T1000 (cell line): ENCODE data around the gene XRCC3.

ENCODE experiments used
- DNase-seq: peaks from one replicate; lab custom pipeline; 2025; ENCODE audit warnings: mixed read lengths; lab: John Stamatoyannopoulos, UW

XRCC3 gene

DNA sequence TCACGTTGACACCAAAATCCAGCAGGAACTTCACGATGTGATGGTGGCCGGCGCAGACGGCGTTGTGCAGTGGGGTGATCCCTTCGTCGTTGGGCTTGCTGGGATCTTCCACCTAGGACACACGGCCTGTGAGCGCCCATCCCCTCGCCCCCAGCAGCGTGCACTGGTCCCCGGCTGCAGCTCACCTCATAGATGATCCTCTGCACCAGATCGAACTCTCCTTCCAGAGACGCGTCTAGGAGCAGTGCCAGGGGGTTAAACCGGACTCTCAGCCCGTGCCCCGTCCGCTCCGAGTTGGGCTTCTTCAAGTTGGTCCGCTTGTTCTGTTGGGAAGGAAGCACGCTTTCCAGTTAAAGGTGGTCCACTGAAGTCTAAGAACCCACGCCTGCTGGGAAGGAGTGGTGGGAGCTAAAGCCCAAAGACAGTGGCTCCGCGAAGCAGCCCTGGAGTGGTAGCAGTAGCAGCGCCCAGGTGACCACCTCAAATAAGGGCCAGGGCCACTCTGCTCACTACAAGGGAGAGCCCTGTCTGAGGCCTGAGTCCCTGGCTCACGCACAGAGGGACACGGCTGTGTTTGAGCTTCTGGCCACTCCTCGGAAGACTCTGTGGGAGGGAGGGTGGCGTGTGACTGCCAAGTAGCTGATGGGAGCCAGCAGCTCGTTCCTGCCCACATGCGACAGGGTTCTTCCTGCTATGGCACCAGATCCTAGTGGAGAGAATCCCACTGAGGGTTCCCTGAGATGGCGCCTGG lies 23.6 kb upstream of the XRCC3 start:
- no peak for DNase-seq

DNA sequence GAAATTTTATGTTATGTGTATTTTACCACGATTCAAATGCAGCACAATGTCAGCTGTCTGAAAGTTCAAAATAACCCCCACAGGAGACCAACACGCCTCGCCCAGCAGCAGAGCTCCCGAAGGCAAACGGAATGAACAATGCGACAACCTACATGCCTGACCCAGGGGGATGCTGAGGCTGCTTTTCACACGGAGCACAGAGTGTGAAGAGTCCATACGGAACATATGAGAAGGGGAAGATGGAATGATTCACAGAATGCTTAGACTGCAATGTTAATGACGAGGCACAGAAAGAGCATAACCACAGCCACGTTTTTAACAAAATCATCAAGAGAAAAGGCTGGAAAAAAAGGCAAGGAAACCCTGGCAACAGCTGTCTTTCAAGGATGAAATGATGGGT lies 22.9 kb upstream of the XRCC3 start:
- DNase-seq = no peak

GRCh38 chr14:103737432-103738045 lies 22.3 kb upstream of the XRCC3 start:
- no peak for DNase-seq

DNA sequence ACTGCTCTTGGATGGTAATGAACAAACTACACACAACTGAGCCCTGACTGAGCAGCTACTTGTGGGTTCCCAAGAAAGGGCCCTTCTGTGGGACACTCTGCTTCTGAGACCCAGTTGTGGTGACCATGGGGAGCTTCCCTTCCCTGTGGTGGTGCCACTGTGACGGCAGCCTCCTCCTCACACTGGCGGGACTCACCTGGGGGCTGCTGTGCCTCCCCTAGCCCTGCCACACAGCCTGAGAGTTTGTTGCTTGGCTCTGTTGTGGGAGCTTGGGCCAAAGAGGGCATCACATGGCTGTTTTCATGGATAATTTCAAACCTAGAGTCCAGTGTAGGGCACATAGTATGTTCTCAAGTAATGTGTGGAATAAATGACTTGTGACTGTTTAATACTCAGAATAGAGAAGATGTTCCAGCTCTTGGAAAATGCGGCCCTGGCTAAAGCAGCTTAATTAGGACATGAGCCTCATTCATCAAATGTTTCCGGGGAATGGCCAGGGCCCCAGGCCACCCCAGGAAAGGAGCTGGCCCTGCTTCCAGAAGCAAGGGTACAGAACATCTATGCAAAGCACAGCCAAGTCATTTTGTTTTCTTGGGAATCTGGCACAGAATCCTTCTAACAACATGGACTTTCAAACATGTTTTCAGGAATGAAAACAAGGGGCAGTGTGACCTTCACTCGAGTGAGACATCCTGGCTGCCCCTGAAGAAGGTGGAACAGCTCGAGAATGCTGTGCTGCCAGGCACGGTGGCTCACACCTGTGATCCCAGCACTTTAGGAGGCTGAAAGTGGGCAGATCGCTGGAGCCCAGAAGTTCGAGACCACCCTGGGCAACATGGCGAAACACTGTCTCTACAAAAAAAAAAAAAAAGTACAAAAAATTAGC lies 21.5 kb upstream of the XRCC3 start:
- DNase-seq = no peak

- DNase-seq = no peak
These were observed 20.7 kb upstream of the XRCC3 start for GRCh38 chr14:103735815-103736545.

GRCh38 chr14:103735439-103735814 lies 20.2 kb upstream of the XRCC3 start:
- DNase-seq = no peak

DNA sequence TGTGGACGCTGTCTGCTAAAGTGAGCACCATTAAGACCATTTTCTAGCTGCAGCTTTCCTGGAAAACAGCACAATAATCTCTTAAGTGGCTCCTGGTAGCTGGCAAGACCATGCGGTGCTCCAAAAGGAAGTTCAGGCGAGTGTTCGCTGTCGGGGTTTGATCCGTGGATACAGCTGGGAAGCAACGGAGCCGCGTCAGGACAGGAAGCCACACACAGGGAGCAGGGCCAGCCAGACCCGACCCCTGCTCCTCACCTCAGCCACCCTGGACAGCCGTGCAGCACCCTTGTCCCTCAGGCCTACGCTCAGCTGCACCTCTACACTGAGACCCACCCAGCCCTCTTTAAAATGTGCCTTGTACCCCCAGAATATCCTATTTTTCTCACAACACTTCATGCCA lies 19.8 kb upstream of the XRCC3 start:
- no peak for DNase-seq

DNA sequence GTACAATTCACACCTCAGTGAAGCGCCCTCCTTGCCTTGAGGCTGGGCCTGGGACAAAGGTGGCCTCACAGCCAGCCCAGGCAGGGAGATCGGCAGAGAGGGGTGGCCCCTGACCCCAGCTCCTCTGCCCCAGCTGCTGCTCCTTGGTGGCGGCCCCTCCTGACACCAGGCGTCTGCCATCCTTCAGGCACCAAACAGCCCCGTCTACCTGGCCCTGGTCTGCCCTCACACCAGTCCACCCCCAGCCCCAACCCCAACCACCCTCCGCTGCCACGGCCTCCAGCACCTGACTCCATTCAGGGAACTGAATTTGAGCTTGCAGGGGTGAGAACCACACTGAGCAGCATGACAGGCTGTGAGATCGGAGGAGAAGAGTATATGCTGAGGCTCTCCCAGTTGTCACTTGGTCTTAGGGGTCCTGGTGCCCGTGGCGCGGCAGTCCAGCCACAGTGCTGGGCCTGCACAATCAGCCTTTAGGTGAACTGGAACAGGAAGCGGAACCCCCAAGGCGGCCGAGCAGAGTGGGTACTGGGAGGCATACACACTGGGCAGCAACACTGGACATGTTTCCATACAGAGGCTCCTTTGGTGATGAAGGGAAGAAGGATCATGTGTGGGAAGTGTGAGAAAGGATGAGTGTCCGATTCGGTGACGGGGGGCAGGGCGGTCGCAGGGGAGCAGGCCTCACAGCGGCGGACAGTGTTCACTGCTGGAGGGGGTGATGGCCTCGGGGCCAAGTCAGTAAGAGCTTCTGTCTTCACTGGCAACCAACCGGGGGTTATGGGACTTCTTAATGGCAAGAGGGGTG lies 19.0 kb upstream of the XRCC3 start:
- DNase-seq = no peak

DNA sequence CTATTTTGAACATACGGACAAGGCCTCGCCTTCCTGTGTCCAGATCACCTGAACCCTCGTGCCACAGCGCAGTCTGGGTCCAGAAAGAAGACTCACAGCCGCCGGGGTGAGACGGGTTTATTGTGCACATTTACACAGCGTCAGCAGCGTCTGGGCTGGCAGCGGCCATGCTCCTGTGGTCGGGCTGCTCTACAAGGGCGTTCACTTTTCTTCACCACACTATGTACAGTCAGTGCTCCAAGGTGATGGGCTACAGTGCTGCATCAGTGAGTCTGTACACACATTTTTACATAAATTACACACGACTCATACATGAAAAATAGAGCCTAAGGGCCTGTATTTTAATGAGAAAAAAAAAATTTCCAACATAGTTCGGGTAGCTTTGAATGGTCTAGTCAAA lies 18.4 kb upstream of the XRCC3 start:
- no peak for DNase-seq

- no peak for DNase-seq
These were observed 17.8 kb upstream of the XRCC3 start for GRCh38 chr14:103732868-103733620.

DNA sequence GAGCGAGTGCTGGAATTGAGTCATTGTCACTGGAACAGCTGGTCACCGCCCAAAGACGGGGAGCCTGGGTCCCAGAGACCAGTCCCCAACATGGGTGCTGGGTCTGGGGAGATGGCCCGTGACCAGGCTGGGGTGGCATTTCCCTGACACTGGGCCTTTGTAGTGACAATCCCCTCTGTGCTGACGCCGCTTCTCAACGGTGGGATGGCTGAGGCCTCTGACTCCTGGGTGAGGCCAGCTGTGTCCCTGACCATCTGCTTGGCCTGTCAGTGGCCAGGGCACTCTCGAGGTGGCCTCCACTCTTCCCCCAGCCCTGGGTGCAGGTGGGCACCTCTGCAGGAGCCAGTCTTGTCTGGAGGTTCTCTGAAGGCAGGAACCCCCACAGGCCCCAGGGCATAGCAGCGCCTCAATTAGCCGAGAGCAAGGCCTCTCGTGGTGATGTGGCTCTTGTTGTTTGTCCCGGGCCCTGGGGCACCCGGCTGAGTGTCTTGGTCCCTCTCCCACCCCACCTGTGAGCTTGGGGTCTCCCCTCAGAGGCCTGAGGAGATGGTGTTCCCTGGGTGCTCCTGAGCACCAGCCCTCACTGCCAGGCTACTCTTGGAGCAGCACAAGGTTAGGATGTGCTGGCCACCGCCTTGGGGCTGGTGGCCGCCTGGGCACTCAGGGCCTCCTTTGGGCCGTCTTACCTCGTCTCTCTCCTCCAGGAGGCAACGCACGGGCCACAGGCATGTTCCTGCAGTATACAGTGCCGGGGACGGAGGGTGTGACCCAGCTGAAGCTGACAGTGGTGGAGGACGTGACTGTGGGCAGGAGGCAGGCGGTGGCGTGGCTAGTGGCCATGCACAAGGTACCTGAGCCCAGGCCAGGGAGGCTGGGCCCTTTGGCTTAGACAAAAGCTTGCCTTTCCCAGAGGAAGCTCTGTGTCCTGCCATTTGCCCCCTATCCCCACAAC lies 16.9 kb upstream of the XRCC3 start:
- no peak for DNase-seq

DNA sequence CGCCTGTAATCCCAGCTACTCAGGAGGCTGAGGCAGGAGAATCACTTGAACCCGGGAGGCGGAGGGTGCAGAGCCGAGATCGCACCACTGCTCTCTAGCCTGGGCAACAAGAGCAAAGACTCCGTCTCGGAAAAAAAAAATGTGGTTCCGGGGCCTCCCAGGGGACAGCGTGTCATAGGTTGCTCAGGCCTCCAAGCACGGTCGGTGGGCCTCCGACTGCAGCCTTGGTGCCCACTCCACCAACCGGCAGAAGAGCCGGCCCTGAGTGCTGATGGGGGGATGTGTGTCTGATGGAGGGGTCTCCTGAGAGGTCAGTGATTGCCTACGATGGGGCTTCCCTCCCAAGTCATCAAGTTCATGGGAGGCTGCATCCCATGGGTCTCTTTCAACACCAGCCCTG lies 16.2 kb upstream of the XRCC3 start:
- DNase-seq = no peak

- no peak for DNase-seq
These were observed 15.3 kb upstream of the XRCC3 start for GRCh38 chr14:103730490-103731035.

GRCh38 chr14:103729496-103730448 lies 14.5 kb upstream of the XRCC3 start:
- DNase-seq = no peak

DNA sequence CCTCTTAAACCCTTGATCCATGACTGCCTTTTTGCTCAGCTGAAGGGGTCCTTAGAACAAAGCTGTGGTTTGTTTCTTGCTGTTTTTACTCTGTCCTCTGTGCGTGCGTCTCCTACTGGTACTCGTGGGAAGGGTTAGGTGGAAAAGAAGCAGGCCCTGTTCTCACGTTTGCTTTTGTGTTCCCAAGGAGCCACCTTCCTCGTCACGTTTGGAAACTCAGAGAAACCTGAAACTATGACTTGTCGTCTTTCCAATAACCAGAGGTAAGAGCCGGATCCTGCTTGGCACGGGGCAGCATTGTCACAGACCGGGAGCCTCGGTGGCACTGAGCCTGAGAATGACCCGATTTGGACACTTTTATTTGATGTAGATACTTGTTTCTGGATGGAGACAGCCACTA lies 13.5 kb upstream of the XRCC3 start:
- no peak for DNase-seq

GRCh38 chr14:103728141-103728540 lies 12.9 kb upstream of the XRCC3 start:
- no peak for DNase-seq

- no peak for DNase-seq
These were observed 12.2 kb upstream of the XRCC3 start for GRCh38 chr14:103727313-103727980.
